ENCODE results near the gene PFDN6.
"Not testable (repeated sequence)": the region's sequence is repeated elsewhere in the genome, so short reads cannot be mapped to it uniquely, and the experiment has no call there.

Gene PFDN6

GRCh38 chr6:33273924-33274902 lies 15.2 kb upstream of the PFDN6 start:
- no peak for DNase-seq

DNA sequence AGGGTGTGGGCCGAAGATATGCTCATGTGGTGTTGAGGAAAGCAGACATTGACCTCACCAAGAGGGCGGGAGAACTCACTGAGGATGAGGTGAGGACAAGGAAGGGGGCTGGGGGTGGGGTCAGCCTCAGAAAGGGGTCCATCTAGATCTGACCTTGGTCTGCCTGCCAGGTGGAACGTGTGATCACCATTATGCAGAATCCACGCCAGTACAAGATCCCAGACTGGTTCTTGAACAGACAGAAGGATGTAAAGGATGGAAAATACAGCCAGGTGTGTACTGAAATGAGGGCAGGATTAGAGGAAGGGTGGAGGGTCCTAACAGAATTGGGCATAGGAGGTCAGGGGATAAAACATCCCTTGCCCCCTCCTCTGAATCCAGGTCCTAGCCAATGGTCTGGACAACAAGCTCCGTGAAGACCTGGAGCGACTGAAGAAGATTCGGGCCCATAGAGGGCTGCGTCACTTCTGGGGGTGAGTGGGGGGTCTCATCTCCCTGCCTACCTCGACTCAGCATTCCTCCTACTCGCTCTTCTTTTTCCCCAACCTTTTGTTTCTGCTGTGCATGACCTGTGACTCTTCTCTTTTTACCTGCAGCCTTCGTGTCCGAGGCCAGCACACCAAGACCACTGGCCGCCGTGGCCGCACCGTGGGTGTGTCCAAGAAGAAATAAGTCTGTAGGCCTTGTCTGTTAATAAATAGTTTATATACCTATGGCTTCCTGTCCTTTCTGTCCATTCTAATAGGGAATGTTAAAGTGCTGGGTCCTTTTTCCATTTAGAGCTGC lies 13.4 kb upstream of the PFDN6 start:
- not testable (repeated sequence) for DNase-seq

DNA sequence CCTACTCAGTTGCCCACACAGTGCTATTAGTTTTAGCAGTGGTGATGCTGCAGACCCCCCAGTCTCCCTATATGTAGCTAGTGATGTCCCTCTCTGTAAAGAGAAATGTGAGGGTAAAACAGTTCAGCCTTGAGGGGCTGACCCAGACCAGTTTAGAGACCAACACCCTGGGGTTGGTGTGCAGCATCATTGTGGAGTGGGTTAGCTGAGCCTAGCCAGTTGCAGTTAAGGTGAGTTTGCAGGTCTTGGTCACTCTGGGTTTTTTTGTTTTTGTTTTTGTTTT lies 12.9 kb upstream of the PFDN6 start:
- DNase-seq = no peak

DNA sequence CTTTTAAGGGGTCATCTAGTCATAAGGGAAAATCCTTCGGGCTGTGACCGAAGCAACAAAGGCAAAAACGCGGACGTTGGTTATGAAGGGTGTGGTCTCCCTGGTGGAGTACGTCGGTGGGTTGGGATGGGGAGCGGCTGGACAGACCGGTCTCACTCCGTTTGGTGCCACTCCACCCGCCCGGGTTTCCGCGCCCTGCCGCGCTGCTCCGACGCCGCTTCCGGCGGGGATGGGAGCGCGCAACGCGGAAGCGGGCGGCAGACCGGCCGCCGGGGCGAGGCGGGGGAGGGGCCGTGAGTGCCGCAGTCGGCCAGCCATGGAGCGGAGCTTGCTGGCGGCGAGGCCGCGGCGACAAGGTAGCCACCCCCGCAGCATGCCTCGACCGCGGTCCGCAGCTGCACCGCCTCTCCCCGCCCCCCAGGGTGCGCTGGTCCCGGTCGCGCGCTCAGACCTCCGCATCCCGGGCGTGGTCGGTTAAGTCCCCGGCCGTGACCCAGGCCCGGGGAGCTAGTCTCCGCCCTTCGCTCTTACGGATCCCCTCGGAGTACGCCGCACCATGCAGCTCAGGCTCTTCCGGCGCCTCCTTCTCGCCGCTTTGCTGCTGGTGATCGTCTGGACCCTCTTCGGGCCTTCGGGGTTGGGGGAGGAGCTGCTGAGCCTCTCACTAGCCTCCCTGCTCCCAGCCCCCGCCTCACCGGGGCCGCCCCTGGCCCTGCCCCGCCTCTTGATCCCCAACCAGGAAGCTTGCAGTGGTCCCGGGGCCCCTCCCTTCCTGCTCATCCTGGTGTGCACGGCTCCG lies 12.3 kb upstream of the PFDN6 start, which contains the start of gene B3GALT4:
Gene B3GALT4 (plus strand): TSS at position 260 of the 799 bp plus-strand sequence. CDS start 297 bp downstream, at position 557.
- peak; percentile 80 for DNase-seq

DNA sequence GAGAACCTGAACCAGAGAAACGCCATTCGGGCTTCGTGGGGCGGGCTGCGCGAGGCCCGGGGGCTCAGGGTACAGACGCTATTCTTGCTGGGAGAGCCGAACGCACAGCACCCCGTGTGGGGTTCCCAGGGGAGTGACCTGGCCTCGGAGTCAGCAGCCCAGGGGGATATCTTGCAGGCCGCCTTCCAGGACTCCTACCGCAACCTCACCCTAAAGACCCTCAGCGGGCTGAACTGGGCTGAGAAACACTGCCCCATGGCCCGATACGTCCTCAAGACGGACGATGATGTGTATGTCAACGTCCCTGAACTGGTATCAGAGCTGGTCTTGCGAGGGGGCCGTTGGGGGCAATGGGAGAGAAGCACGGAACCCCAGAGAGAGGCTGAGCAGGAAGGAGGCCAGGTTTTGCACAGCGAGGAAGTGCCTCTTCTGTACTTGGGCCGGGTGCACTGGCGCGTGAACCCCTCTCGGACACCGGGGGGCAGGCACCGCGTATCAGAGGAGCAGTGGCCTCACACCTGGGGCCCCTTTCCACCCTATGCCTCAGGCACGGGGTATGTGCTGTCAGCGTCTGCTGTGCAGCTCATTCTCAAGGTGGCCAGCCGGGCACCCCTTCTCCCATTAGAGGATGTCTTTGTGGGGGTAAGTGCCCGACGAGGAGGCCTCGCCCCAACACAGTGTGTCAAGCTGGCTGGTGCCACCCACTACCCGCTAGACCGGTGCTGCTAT lies 11.6 kb upstream of the PFDN6 start:
- no peak for DNase-seq

DNA sequence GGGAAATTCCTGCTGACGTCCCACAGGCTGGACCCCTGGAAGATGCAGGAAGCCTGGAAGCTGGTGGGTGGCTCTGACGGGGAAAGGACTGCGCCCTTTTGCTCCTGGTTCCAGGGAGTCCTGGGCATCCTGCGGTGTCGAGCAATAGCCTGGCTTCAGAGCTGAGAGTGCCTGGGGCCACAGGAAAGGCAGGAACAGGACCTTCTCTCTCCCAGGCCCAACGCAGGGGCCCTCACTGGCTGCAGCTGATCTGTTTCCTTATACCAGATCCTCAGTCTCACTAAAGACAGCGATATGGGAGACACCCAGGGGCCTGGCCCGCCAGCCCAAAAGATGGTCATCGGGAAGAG lies 11.0 kb upstream of the PFDN6 start:
- DNase-seq = no peak

- no peak for DNase-seq
Observed at GRCh38 chr6:33278810-33279209, 10.6 kb upstream of the PFDN6 start.

GRCh38 chr6:33279257-33279695 lies 10.1 kb upstream of the PFDN6 start:
- no peak for DNase-seq

GRCh38 chr6:33279971-33280511 lies 9.4 kb upstream of the PFDN6 start:
- no peak for DNase-seq

DNA sequence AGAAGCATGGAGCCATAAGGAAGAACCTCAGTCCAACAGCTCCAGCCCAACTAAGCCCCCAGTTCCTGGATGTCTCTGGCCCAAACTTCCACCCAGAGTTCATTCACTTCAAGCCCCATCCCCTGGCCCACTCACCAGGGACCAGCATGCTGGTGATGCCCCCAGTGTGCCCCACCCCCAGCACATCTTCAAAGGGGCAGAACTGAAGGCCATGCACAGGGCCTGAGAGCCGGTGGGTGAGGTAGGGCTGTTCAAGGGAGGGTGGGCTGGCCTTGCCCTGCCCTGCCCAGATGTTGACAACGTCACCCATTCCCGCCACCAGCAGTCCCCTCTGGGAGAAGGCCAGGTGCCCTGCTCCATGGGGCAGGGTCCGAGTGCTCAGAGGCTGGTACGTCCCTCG lies 8.9 kb upstream of the PFDN6 start:
- DNase-seq = no peak

- not testable (repeated sequence) for DNase-seq
Observed at GRCh38 chr6:33285214-33285613, 4.2 kb upstream of the PFDN6 start.

DNA sequence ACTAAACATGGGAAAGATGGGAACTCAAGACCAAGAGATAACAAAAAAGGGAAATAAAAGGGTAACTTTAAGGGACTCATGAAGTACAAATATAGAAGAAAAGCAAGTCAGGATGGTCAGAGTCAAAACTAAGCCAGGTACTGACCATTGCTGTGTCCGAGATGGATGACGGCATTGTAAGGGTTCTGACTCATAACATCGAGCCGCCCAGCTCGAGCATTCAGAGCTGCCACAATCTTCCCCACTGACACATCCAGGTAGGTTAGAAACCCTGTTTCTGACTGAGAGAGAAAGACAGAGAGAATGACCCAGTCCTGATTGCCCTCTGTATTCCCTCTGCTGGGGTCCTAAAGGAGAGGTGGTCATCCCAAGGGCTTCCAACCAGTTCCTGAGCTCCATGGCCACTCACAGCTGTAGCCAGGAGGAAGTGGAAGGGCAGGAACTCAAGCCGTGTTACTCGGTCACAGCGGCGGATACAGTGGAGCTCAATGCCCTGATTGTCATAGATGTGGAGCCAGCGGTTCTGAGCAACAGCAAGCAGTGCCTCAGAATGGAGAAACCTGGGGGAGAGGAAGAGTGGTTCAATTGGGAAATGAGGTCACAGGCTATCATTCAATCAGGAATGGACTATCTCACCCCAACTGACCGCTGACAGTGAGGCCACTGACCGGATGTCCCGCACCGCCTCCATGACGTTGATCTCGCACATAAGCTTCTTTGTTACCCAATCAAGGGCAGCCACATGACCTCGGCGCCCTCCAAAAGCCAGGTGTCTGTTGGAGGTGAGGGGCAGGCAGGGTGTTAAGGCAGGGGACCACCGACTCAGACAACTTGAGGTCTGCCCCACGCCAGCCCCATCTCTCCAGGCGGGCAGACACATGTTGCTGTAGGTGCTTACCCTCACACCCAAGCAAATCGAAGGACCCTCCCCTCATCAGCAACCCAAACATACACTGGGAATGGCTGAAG lies 2.2 kb upstream of the PFDN6 start:
- no peak for DNase-seq

- no peak for DNase-seq
Observed at GRCh38 chr6:33288141-33288920, 1.1 kb upstream of the PFDN6 start.

DNA sequence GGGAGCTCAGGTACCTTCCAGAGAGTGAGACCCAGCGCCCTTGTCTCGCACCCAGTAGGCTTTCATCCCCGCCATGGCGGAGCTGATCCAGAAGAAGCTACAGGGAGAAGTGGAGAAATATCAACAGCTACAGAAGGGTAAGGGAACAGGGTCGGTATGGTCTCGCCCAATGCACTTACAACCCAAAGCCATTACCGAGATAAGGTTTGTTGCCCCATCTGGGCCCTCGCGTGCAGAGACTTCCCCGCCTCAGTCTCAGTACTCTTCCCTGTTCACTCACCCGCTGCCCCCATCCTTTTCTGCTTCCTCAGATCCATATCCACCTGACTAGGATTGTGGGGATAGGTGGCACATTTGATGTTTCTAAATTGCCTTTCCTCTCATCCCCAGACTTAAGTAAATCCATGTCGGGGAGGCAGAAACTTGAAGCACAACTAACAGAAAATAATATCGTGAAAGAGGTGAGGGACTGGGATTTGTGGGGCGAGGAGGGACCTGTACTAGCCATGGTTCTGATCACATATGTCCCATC lies 449 bp downstream of the PFDN6 start:
- DNase-seq = no peak

DNA sequence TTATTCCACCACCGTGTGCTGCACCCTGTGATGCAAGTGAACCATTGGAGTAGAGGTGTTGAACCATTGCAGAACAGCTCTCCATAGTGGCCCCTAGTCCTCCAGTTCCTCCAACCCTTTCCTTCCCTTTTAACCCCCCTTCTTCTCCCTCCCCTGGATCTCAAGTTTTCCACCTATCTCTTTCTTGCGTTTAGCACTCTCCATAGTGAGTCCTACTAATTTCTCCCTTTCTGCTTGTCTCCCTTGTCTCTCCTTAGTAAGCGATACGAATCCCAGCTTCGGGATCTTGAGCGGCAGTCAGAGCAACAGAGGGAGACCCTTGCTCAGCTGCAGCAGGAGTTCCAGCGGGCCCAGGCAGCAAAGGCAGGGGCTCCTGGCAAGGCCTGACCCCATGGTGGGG lies 1.1 kb downstream of the PFDN6 start:
- DNase-seq = no peak

DNA sequence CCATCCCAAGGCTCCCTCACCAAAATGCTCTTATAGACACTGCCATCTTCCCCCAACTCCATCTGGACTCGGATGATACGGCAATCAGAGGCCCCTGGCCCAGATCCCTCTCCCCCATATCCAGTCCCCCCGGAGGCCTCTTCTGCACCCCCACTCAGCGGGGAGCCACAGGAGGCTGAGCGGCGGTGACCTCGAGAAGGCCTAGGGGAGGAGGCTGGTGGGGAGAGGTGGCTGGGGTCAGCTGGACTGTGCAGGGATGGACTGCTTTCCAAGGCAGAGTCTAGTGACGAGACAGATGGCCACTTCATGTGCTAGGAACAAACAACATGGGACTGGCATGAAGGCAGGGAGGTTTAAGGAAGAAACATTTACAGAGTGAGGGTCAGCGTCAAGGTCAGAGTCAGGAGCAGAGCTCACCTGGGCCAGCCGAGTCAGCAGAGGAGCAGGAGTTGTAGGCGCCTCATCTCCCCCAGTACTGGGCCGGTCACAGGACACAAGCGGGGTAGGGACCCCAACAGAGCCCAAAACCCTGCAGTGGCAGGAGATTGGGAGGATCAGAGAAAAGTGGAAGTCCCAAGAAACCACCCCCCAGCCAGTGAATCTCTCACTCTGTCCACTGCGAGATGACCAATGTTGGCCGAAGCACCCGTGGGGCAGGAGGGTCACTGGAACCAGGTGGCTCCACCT lies 3.7 kb downstream of the PFDN6 start:
- DNase-seq = no peak

DNA sequence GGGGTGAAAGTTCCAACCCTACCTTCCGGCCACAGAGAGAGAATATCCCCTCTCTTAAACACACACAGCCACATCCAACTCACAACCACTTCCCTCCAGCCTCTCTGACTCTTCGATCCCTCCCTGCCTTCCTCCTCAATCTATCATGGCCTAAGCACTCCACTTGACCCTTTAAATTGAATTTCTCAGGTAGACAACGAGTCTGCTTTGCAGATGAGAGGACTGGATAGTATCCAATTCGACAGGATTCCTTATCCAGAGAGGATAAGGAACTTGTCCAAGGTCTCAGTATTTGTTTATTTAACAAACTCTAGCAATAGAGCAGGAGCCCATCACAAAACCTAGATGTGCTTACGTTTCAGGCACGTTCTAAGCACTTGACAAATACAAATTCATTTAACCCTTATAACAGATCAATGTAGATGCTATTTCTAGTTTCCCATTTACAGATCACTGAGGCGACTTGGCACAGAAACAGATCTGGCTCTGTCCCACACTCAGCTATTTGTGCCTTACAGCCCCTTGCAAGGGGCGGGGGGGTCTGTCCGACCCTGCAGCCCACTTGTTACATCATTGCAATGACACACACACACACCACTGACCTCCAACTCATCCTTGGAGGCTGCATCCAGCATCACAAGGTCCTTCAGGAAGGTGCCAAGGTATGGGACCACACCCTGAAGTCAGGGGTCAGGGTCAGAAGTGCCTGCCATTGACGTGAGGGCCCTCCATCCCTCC lies 4.9 kb downstream of the PFDN6 start:
- DNase-seq = no peak

DNA sequence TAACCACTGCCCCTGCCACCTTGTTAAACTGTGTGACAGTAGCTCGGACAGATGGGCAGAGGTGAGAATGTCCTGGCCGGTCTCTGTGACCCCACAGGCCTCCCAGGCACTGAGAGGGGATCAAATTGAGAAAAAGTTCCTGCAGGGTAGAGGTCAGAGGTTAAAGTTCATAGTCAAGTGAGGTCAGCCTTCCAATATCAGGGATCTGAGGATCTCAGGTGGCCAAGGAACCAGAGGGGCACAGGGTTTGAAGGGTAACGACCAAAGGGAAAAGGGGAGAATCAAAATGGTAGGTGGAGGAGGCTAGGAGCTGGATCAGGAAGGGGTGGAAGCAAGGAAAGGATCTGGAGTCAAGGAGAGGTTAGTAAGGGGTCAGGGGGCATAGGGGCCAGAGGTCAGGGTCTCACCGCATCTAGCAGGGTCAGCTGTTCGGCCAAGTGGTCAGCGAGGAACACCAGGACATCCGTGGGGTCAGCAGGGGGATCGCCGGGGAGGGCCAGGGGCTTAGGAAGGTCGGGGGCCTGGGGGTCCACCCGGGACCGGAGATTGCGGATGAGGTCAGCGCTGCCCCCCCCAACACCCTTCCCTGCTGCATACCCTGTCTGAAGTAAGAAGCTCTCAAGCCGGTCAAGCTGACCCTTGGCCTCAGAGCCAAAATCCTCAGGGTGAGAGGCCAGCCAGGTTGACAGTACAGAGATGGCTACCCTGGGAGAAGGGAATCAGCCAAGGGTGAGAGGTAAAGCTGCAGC lies 6.4 kb downstream of the PFDN6 start:
- DNase-seq = no peak

Data from NCI-H345 (cell line).